Natural killer cell treated with Interleukin-12 subunit alpha and Interleukin-12 subunit beta and Interleukin-15 and Interleukin-18, amount 100 ng/mL, for 72 hours (primary cell): ENCODE data around the gene CLPTM1. TPM values are rescaled to one million over a fixed set of nuclear protein-coding genes. Genes with fewer than 3 reads are reported as not detected.

Experiments used
- ATAC-seq, 2 donors: fragments of 150-1000 bp; cut with Tn5 transposase in 1 of 2; sonication (Bioruptor Pico), chemical (Tn5 transposase) in 1 of 2; 2 replicates each; pipeline ENCODE4 v1.10.0; 2021
- DNase-seq: peaks from one replicate; pipeline ENCODE4 v3.0.0; 2022; ENCODE audit warnings: low spot score
- H3K27ac Mint-ChIP-seq, 2 donors: 1 replicate in 1 of 2; 2 replicates in 1 of 2; pipeline ENCODE4 v1.8.0; 2022; ENCODE audit warnings: mixed read lengths in 2 of 2, mild to moderate bottlenecking in 1 of 2, moderate library complexity in 1 of 2
- H3K27me3 Mint-ChIP-seq, 2 donors: 1 replicate in 1 of 2; 2 replicates in 1 of 2; pipeline ENCODE4 v1.8.0; 2022; ENCODE audit warnings: mixed read lengths in 2 of 2
- H3K36me3 Mint-ChIP-seq: one replicate; pipeline ENCODE4 v1.8.0; 2022; ENCODE audit warnings: mixed read lengths
- H3K4me1 Mint-ChIP-seq, 2 donors: 1 replicate in 1 of 2; 2 replicates in 1 of 2; pipeline ENCODE4 v1.8.0; 2022; ENCODE audit warnings: low read depth in 2 of 2, mixed read lengths in 2 of 2, mild to moderate bottlenecking in 1 of 2
- H3K4me3 Mint-ChIP-seq: one replicate; pipeline ENCODE4 v1.8.0; 2022; ENCODE audit warnings: mixed read lengths
- H3K9me3 Mint-ChIP-seq: 2 replicates; pipeline ENCODE4 v1.8.0; 2022; ENCODE audit warnings: mixed read lengths
- total RNA-seq, 2 donors: library from RNA; stranded (reverse); gene quantifications; one replicate each; pipeline ENCODE4 v1.2.3, GENCODE V29; 2022

CLPTM1 gene
- total RNA-seq, 2 donors from 2014 or later: 90.9 to 116 TPM

DNA sequence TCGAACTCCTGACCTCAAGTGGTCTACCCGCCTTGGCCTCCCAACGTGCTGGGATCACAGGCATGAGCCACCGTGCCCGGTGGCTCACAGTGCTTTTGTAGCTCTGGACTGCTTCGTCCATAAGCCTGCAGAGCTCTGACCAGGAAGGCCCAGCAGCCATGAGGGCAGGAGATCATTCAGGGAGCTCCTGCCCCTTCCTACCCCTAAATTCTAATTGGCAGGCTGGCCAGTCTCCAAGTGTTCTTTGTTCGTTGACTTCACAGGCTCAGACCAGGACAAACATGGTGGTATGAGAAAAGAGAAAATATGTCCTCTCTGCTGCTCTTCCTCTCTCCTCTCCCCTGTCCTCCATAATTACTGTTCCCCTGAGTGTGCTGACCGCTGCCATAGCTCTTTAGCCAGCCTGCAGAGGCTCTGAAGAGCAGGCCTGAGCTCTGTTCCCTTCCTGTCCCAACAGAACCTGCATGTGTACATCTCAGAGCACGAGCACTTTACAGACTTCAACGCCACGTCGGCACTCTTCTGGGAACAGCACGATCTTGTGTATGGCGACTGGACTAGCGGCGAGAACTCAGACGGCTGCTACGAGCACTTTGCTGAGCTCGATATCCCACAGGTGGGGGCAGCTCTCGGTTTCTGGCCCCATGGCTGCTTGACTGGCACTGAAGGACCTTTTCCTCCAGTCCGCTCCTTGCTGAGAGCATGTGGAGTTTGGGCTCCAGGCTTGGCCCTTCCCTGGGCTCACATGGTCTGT, 19.0 kb downstream of the CLPTM1 start:
- peaks cover 4 to 5% of the 10 kb centered on the region in 2 donors for H3K4me1 Mint-ChIP-seq
- ATAC-seq: no peak
- H3K9me3 Mint-ChIP-seq: no peaks in the 10 kb centered on the region
- no peaks in the 10 kb centered on the region for H3K36me3 Mint-ChIP-seq
- no peak overlapping the region for H3K27ac Mint-ChIP-seq
- H3K27me3 Mint-ChIP-seq: no peaks in the 10 kb centered on the region
- DNase-seq: no peak
- no peak overlapping the region for H3K4me3 Mint-ChIP-seq

DNA sequence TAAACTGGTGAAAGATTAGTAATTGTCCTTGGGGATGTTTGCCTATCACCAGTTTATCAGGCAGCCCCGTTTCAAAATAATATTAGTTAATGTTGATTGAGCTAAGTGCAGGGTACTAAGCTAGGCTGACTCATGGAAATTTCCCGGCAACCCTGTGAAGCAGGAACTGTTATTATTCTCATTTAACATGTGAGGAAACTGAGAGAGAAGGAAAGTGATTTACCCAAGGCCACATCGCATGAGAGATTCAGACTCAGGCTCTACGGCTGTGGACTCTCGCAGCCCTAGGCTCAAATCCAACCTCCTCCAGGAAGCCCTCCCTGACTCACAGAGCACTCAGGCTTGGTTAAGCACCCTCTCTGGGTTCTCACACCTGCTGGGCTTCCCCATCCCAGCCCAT, 19.7 kb downstream of the CLPTM1 start:
- ATAC-seq: no peak
- no peak overlapping the region for H3K27ac Mint-ChIP-seq
- H3K4me3 Mint-ChIP-seq: no peak overlapping the region
- no peaks in the 10 kb centered on the region for H3K9me3 Mint-ChIP-seq
- no peaks in the 10 kb centered on the region for H3K27me3 Mint-ChIP-seq
- no peak for DNase-seq
- peaks cover 3 to 4% of the 10 kb centered on the region in 2 donors for H3K4me1 Mint-ChIP-seq
- no peaks in the 10 kb centered on the region for H3K36me3 Mint-ChIP-seq

DNA sequence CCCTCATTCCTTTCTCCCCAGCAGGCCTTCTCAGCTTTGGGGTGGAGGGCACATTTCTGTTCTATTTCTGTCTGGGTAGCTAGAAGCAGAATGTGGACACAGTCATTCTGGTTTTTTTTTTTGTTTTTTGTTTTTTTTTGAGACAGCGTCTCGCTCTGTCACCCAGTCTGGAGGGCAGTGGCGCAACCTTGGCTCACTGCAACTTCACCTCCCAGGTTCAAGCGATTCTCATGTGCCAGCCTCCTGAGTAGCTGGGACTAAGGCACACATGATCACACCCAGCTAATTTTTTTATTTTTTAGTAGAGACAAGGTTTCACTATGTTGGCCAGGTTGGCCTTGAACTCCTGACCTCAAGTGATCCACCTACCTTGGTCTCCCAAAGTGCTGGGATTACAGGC, 20.3 kb downstream of the CLPTM1 start:
- ATAC-seq (no peak), DNase-seq (no peak)
- Mint-ChIP-seq H3K9me3 (no peaks in the 10 kb centered on the region), H3K36me3 (no peaks in the 10 kb centered on the region), H3K27ac (no peak overlapping the region), H3K4me3 (no peak overlapping the region), H3K27me3 (no peaks in the 10 kb centered on the region), H3K4me1 (peaks cover 0 to 2% of the 10 kb centered on the region in 2 donors)

DNA sequence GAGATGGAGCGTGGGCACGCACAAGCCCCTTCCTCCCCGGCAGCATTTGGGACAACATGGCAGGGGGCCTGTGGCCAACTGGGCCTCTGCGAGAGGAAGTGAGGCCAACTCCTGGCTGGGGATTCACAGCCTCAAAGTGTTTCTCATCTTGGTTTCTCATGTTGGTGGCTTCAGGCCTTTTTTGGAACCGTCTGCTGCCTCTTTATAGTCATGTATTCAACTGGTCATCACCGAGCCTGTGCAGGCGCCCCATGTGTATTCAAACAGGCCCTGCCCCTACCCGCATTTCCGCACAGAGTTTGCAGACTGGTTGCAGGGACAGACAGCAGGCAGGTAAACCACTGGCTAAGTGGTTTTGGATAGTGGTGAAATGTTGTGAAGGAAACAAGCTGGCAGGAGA, 28.8 kb downstream of the CLPTM1 start:
- H3K36me3 Mint-ChIP-seq: no peaks in the 10 kb centered on the region
- peak; percentile 79 to 83 for ATAC-seq
- H3K4me1 Mint-ChIP-seq: peaks cover 6 to 14% of the 10 kb centered on the region in 2 donors
- H3K9me3 Mint-ChIP-seq: no peaks in the 10 kb centered on the region
- DNase-seq: peak; percentile 71
- H3K4me3 Mint-ChIP-seq: peak overlapping the region; percentile 80
- H3K27me3 Mint-ChIP-seq: no peaks in the 10 kb centered on the region
- H3K27ac Mint-ChIP-seq: peak overlapping the region; percentile 85 to 92

DNA sequence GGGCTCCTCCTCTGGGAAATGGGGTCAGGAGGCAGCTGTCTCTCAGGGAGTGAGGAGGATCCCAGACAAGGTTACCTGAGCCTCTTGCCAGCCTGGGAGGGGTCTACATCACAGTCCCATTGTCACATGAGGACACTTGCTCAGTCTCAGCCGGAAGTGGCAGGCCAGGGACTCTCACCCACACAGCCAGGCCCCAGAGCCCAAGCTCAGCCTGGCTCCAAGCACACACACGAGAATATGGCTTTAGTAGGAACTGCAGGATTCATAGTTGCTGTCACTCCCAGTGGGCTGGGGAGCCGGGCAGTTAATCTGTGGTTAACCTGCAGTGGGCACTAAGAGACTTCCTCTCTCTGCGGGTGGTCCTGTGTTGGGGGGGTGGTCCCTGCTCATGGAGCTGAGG, 30.3 kb downstream of the CLPTM1 start:
- H3K27me3 Mint-ChIP-seq: no peaks in the 10 kb centered on the region
- H3K9me3 Mint-ChIP-seq: no peaks in the 10 kb centered on the region
- H3K27ac Mint-ChIP-seq: peak overlapping the region; percentile 85 to 92
- no peak overlapping the region for H3K4me3 Mint-ChIP-seq
- ATAC-seq: no peak
- peaks cover 6 to 15% of the 10 kb centered on the region in 2 donors for H3K4me1 Mint-ChIP-seq
- no peak for DNase-seq
- H3K36me3 Mint-ChIP-seq: no peaks in the 10 kb centered on the region

DNA sequence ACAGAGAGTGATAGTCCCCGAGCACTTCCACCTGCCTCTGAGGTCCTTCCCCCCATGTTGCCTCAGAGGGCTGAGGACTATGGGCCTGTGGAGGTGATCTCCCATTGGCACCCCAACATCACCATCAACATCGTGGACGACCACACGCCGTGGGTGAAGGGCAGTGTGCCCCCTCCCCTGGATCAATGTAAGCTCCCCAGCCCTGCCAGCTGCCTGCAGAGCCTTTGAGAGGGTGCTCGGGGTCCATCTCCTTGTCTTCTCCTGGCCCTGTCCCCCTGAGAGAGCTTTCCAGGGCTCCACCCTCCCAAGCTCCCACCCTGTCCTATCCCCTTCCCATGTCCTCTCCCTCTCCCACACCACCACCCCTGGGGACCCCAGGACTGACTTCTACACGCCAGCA, 31.2 kb downstream of the CLPTM1 start:
- ATAC-seq: no peak
- H3K9me3 Mint-ChIP-seq: no peaks in the 10 kb centered on the region
- DNase-seq: no peak
- H3K4me1 Mint-ChIP-seq: peaks cover 6 to 18% of the 10 kb centered on the region in 2 donors
- no peaks in the 10 kb centered on the region for H3K27me3 Mint-ChIP-seq
- no peak overlapping the region for H3K4me3 Mint-ChIP-seq
- H3K36me3 Mint-ChIP-seq: no peaks in the 10 kb centered on the region
- H3K27ac Mint-ChIP-seq: peak overlapping the region in 1 of 2 donors; percentile 70

DNA sequence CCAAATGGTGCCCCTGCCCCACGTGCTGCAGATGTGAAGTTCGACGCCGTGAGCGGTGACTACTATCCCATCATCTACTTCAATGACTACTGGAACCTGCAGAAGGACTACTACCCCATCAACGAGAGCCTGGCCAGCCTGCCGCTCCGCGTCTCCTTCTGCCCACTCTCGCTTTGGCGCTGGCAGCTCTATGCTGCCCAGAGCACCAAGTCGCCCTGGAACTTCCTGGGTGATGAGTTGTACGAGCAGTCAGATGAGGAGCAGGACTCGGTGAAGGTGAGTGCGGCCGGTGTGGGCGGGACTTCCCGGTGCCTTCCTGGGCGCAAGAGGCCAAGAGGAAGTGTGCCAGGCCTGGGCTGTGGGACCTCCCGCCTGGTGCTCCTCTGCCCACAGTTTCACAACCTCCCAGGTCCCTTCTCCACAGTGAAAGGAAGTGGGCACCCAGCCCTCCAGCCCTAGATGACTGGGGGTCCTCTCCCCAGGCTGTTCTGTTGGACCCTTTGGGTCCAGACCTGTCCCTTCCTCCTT, 32.0 kb downstream of the CLPTM1 start:
- H3K27ac Mint-ChIP-seq: peak overlapping the region in 1 of 2 donors; percentile 53
- DNase-seq (no peak), ATAC-seq (no peak)
- no peaks in the 10 kb centered on the region for H3K27me3 Mint-ChIP-seq
- no peaks in the 10 kb centered on the region for H3K36me3 Mint-ChIP-seq
- no peaks in the 10 kb centered on the region for H3K9me3 Mint-ChIP-seq
- H3K4me3 Mint-ChIP-seq: no peak overlapping the region
- peaks cover 6 to 18% of the 10 kb centered on the region in 2 donors for H3K4me1 Mint-ChIP-seq

DNA sequence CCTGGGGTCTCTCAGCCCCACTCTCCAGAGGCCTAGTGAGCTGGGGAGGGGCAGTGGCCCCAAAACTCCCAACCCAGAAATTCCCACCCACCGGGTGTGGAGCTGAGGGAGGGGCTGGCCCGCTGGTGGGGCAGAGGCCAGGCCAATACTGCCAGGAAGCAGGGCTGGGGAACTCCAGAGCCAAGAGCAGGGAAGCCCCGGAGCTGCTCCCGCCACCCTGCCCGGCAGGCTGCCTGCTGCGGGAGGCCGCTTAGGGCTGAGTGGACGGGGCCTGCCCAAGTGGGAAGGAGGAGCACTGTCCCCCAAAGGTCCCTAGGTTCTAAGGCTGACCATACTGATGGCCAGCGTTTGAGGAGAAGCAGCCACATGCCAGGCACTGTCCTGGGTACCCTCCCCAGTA, 33.1 kb downstream of the CLPTM1 start:
- no peak for DNase-seq
- no peak overlapping the region for H3K4me3 Mint-ChIP-seq
- H3K27me3 Mint-ChIP-seq: no peaks in the 10 kb centered on the region
- H3K36me3 Mint-ChIP-seq: no peaks in the 10 kb centered on the region
- H3K9me3 Mint-ChIP-seq: no peaks in the 10 kb centered on the region
- peaks cover 6 to 15% of the 10 kb centered on the region in 2 donors for H3K4me1 Mint-ChIP-seq
- no peak overlapping the region for H3K27ac Mint-ChIP-seq
- no peak for ATAC-seq

DNA sequence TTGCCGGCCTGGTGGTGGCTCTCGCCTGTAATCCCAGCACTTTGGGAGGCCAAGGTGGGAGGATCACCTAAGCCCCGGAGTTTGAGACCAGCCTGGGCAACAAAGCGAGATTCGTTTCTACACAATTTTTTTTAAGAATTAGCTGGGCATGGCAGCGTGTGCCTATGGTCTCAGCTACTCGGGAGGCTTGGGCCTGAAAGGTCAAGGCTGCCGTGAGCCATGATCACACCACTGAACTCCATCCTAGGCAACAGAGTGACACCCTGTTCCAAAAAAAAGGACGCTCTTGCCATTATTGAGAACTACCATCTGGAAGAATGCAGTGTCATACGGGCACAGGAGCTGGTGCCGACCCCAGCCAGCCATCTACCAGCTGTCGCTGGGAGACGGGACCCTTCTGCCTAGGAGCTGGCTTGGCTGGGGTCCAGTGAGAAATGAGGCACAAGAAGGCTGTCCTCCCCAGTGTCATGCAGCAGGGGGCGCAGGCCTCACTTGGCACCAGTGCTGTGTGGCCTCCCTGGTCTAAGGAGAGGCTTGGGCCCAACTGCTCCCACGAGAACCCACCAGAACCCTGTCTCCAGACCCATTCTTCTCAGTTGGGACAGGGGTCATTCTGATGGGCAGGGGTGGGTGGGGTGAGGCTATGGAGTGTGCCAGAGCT, 33.8 kb downstream of the CLPTM1 start:
- Mint-ChIP-seq H3K36me3 (no peaks in the 10 kb centered on the region), H3K27me3 (no peaks in the 10 kb centered on the region), H3K9me3 (no peaks in the 10 kb centered on the region), H3K4me1 (peaks cover 5 to 14% of the 10 kb centered on the region in 2 donors), H3K4me3 (no peak overlapping the region), H3K27ac (peak overlapping the region in 1 of 2 donors; percentile 60)
- DNase-seq: peak; percentile 73
- peak; percentile 60 to 69 for ATAC-seq

DNA sequence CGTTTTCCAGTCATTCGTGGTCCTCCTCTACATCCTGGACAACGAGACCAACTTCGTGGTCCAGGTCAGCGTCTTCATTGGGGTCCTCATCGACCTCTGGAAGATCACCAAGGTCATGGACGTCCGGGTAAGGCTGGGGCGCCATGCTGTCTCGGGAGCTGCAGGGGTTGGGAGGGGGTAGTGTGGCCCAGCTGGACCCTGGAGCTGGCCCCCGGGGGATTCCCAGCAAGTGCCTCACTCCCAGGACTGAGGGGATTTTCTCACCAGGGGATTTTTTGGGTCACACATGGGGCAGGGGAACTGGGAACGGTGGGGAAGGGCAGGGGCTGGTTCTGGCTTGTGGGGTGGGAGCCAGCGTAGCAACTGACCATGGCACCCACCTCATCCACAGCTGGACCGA, 35.3 kb downstream of the CLPTM1 start:
- Mint-ChIP-seq H3K27me3 (no peaks in the 10 kb centered on the region), H3K4me3 (no peak overlapping the region), H3K36me3 (no peaks in the 10 kb centered on the region), H3K4me1 (peaks cover 0 to 13% of the 10 kb centered on the region in 2 donors), H3K9me3 (no peaks in the 10 kb centered on the region), H3K27ac (no peak overlapping the region)
- DNase-seq (no peak), ATAC-seq (no peak)

DNA sequence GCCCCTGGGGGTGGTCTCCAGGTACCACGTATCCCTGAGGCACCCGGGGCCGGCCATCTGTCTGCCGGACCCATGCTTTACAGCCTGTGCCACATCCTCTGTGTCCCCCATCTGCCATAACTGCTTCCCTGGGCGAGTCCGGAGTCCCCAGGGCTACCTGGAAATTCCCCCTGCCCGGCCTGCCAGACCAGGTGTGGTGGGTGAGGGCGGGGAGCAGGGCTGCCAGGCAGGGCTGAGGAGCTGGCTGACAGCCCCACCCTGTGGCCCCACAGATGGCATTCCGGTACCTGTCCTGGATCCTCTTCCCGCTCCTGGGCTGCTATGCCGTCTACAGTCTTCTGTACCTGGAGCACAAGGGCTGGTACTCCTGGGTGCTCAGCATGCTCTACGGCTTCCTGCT, 35.8 kb downstream of the CLPTM1 start:
- no peak for ATAC-seq
- Mint-ChIP-seq H3K4me1 (peaks cover 0 to 10% of the 10 kb centered on the region in 2 donors), H3K27ac (no peak overlapping the region), H3K27me3 (no peaks in the 10 kb centered on the region), H3K9me3 (no peaks in the 10 kb centered on the region), H3K36me3 (no peaks in the 10 kb centered on the region), H3K4me3 (no peak overlapping the region)
- DNase-seq: no peak

DNA sequence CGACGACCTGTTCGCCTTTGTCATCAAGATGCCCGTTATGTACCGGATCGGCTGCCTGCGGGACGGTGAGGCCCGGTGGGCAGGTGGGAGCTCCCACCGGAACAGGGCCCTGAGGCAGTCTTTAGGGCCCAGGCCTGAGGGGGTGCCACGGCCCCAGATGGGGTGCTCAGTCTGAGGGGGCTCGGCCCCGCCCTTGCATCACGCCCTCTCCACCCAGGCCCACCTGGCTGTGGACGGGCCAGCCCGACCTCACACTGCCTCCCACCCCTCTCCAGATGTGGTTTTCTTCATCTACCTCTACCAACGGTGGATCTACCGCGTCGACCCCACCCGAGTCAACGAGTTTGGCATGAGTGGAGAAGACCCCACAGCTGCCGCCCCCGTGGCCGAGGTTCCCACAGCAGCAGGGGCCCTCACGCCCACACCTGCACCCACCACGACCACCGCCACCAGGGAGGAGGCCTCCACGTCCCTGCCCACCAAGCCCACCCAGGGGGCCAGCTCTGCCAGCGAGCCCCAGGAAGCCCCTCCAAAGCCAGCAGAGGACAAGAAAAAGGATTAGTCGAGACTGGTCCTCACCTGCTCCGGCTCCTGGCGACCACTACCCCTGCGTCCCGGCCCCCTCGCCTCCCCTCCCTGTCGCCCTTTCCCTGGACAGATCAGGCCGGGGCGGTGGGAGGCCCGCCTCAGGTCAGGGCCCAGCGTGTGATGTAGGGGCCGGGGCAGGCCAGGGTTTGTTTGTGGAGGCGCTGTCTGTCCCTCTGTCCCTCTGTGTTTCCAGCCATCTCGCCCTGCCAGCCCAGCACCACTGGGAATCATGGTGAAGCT, 37.4 kb downstream of the CLPTM1 start:
- Mint-ChIP-seq H3K27me3 (no peaks in the 10 kb centered on the region), H3K4me1 (peaks cover 0 to 7% of the 10 kb centered on the region in 2 donors), H3K27ac (no peak overlapping the region), H3K4me3 (no peak overlapping the region), H3K36me3 (no peaks in the 10 kb centered on the region), H3K9me3 (no peaks in the 10 kb centered on the region)
- ATAC-seq (no peak), DNase-seq (no peak)

DNA sequence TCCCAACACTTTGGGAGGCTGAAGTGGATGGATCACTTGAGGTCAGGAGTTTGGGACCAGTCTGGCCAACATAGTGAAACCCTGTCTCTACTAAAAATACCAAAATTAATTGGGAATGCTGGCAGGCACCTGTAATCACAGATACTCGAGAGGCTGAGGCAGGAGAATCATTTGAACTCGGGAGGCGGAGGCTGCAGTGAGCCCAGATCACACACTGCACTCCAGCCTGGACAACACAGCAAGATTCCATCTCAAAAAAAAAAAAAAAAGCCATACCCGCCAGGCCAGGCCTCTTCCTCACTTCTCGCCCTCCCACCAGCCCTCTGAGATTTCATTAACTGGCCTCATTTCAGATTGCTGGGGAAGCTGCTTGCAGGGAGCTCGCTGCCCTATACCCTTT, 38.3 kb downstream of the CLPTM1 start:
- DNase-seq (peak; percentile 37), ATAC-seq (no peak)
- Mint-ChIP-seq H3K27ac (no peak overlapping the region), H3K4me1 (peaks cover 0 to 7% of the 10 kb centered on the region in 2 donors), H3K27me3 (no peaks in the 10 kb centered on the region), H3K9me3 (no peaks in the 10 kb centered on the region), H3K36me3 (no peaks in the 10 kb centered on the region), H3K4me3 (no peak overlapping the region)
